Kidney tubule cell (primary cell): ENCODE measurements around the gene ZNF324.
"Not testable (repeated sequence)": the region's sequence is repeated elsewhere in the genome, so short reads cannot be mapped to it uniquely, and the experiment has no call there.

Experiments used
- DNase-seq: peaks from one replicate; pipeline ENCODE4 v3.0.0-alpha.2; 2018; ENCODE audit warnings: low spot score

The ZNF324 gene

GRCh38 chr19:58500242-58500641 is 33.4 kb downstream of the ZNF324 start:
- DNase-seq: no peak

- not testable (repeated sequence) for DNase-seq
Observed at GRCh38 chr19:58507602-58508223, 40.8 kb downstream of the ZNF324 start.

DNA sequence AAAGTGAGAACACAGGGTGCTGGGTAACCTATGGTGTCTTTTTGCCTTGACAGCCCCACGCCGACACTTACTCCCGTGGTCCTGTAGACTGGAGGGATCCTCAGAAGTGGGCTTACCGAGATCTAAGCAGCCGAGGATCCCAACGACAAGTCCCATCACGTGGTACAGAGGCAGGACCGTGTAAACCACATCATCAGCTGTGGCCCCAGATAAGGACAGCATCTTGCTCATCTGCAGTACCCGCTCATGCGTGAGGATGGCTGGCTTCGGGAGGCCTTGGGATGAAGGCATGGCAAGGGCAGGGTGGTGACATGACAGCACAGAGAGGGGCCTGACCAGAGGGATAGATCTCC is 42.8 kb downstream of the ZNF324 start:
- DNase-seq: no peak

DNA sequence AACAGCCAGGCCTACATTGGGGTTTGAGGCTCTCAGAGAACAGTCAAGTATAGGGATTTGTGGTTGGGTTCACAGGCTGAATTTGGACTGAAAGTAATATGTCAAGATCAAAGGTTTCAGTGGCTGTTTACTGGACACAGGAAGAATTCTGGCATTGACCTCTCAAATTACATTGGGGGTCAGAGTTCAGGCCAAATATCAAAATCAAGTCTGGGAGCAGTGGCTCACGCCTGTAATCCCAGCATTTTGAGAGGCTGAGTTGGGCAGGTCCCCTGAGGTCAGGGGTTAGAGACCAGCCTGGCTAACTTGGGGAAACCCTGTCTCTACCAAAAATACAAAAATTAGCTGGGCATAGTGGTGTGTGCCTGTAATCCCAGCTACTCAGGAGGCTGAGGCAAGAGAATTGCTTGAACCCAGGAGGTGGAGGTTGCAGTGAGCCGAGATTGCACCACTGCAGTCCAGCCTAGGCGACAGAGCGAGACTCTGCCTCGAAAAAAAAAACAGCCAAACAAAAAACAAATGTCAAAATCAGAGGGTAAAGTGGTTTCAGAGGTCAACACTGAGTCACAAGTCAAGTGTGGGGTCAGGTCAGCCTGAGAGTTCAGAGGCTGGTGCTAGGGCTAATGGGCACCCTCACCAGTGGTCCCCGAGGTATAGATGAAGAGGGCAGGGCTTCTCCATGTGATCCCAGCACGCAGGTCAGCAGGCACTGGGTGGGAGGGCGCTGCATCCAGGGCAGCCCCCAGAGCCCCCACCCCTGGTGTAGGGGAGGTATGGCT is 43.4 kb downstream of the ZNF324 start:
- DNase-seq: no peak

DNA sequence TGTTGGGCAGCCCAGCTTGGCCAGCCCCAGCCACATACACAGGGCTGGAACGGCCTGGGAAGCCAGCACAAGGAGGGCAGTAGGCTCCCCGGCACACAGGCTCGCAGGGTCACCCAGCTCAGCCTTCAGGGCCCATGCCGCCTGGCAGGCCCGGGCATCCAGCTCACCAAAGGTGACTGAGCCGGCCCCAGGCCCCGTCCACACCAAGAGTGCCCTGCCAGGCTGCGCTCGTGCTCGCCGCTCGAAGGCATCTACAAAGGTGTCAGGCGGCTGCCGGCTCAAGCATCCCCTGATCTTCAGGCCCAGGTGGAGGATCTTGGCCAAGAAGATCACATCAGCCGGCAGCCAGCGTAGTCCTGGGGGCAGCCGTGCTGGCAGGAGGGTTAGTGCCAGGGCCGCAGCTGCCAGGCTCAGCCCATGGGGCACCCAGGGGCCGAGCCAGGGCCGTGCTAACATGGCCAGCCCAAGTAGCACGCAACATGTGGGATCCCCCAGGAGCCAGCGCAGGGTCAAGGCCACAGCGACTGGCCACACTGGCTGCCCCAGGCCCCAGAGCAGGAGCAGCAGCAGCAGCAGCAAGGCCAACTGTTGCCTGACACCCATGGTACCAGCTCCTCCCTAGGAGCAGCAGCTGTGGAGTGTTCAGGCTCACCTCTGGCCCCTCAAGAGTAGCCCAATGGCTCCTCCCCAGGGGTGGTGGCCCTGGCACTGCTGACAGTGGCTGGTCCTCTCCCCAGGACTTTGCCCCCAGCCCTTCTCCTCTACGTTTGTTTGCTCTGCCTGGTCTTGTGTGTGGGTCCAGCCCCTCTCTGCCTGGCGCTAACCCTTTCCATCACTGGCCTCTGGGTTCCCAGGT is 44.7 kb downstream of the ZNF324 start, which contains the start of gene SLC27A5:
Gene SLC27A5 (minus strand): TSS at position 640 of the 856 bp plus-strand sequence. CDS start 37 bp downstream, at position 603.
- DNase-seq: no peak

GRCh38 chr19:58513213-58513693 is 46.4 kb downstream of the ZNF324 start:
- DNase-seq: no peak

GRCh38 chr19:58513694-58514563 is 47.0 kb downstream of the ZNF324 start:
- DNase-seq: peak; percentile 90

- DNase-seq: no peak
Observed at GRCh38 chr19:58514564-58515022, 47.7 kb downstream of the ZNF324 start.

DNA sequence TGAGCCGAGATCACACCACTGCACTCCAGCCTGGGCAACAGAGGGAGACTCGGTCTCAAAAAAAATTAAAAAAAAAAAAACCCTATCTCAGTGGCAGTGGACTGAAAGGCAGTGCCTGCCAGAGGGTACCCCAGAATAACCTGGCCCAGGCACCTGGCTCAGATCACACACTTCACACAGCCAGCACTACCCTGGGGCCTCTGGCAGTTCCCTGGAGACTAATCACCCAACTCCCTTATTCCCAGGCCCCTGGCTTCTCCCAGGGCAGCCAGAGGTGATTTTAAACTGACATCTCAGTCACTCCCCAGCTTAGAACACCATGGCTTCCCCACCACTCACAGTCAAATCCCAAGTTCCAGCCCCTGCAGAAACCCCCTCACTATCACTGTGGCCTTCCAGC is 48.4 kb downstream of the ZNF324 start:
- no peak for DNase-seq

- DNase-seq: no peak
Observed at GRCh38 chr19:58516246-58516836, 49.5 kb downstream of the ZNF324 start.

GRCh38 chr19:58516964-58517833 is 50.3 kb downstream of the ZNF324 start:
- DNase-seq: no peak

DNA sequence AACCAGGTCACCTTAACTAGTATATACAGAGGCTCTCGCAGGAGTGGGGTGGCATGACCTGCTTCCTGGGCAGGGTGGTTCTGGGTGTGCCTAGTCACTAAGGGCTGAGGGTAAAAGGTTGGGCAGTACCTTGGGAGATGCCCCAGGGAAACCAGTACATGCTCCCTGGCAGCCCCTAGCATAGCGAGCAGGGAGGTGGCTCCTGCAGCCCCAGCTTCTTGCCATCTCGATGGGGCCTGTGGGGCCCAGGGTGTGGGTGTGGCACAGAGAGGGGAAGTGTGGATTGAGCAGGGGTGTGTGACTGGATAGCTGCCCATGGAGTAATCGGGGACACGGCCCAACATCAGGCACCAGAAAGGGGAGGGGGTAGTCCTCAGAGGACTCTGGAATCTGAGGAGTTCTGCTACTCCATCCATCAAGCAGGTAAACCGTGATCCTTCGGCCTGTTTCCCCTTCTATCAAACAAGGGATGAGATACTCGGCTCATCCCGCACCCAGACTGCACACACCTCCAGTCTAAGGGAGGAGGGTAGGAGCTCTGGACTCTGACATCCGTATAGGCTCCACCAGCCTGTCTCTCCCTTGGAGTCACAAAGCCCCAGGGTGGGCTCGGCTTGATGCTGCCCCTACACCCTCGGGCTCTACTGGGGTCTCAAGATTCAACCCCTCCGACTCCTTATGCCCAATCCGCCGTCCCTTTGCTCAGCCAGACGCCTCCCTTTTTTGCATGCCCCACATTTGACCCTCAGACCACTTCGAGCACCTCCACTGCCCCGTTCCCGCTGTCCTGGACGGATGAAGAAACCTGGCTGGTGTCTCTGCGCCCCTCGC is 51.6 kb downstream of the ZNF324 start:
- DNase-seq: no peak

GRCh38 chr19:58519087-58519354 is 52.1 kb downstream of the ZNF324 start:
- peak; percentile 72 for DNase-seq

GRCh38 chr19:58519355-58520256 is 52.7 kb downstream of the ZNF324 start, which contains the start of gene ZBTB45:
Gene ZBTB45 (minus strand): TSS chr19:58519810. CDS start chr19:58517673, 2,137 bp downstream.
- DNase-seq: peak; percentile 97

GRCh38 chr19:58520257-58520599 is 53.3 kb downstream of the ZNF324 start:
- no peak for DNase-seq

GRCh38 chr19:58521651-58522050 is 54.8 kb downstream of the ZNF324 start:
- no peak for DNase-seq

DNA sequence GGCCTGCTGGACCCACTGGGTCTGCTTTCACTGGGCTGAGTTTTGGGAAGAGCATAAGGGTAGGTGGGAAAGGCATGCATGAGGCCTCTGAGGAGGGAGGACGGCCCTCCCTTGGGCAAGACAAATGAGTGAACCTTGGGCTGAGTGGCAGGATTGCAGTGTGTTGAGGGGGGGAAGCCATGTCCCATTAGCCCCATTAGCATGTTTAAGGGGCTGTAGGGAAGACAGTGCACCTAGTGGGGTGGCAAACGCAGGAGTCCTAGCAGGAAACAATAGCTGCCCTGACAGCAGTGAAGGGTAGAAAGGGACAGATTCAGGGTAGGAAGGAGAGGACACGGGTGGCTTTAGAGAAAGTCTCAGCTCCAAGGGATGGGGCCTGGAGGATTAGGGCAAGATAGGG is 55.8 kb downstream of the ZNF324 start:
- DNase-seq: no peak
